ENCODE results near the gene HS3ST3A1.

The HS3ST3A1 gene

DNA sequence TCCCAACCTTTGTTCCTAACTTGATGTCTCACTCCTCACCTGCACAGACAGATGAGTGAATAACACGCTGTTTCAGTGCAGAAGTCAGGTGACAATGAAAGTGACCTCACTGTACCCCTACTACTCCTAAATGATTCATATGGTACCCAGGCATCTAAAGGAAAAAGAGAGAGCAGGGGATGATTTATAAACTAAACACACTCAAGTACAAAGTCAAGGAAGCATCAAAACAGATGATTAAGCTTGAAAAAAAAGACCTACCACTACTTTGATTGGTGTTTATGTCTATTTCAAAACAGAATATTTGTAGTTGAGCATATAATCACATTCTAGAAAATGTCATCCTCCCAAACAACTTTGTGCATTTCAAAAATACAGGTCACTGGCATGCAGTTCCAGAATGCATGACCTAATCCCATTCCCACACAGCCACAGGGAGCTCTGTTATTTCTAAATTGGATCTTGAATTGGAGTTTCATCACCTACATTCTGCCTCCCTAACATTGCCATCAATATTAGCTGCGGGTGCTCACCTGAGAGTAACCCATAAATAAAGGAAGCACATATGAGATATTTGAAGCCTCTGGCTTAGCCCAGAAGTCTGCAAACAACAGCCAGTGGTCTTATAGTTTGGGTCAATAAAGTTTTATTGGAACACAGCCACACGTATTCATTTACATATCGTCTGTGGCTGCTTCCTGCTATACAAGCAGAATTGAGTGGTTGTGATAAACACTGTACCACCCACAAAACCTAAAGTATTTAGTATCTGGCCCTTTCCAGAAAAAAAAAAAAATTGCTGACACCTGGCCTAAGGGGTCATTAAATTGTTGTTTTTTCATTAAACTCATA lies 14.0 kb downstream of the HS3ST3A1 start:
- H3K4me3 ChIP-seq (ENCODE audit: low read length), result no peak overlapping the region
- H3K27me3 ChIP-seq (replicated peaks; ENCODE audit: control insufficient read depth, insufficient read depth, low read length), result no peaks in the 10 kb centered on the region
- peak; percentile 27 for DNase-seq (ENCODE audit: low read depth)
- H3K9ac ChIP-seq (ENCODE audit: low read length), result no peak overlapping the region
- peaks cover 29% of the 10 kb centered on the region for H3K4me1 ChIP-seq (ENCODE audit: control insufficient read depth, insufficient read depth, low read length)
- no peaks in the 10 kb centered on the region for H3K9me3 ChIP-seq (ENCODE audit: control insufficient read depth, low read length)
- no peaks in the 10 kb centered on the region for H3K36me3 ChIP-seq (ENCODE audit: control insufficient read depth, insufficient read depth, low read length, severe bottlenecking)

DNA sequence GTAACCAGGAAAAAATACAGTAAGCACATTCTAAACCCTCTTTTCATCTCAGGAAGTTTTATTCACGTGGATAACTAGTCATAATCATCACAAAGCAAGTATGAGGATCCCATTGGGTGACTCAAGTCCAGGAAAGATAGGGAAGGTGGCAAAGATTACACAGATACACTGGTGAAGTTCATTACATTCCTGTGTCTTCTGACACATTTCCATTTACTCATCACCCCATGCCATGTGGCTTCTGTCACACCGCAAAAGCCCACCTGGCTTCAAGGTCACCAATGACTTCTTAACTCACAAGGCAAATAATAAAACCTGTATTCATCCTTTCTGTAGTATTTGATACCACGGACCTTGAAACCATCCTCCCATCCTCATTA lies 17.0 kb downstream of the HS3ST3A1 start:
- Histone ChIP-seq H3K9me3 (ENCODE audit: control insufficient read depth, low read length) (no peaks in the 10 kb centered on the region), H3K4me3 (ENCODE audit: low read length) (no peak overlapping the region), H3K9ac (ENCODE audit: low read length) (no peak overlapping the region), H3K4me1 (ENCODE audit: control insufficient read depth, insufficient read depth, low read length) (peaks cover 31% of the 10 kb centered on the region), H3K27me3 (replicated peaks; ENCODE audit: control insufficient read depth, insufficient read depth, low read length) (no peaks in the 10 kb centered on the region), H3K36me3 (ENCODE audit: control insufficient read depth, insufficient read depth, low read length, severe bottlenecking) (no peaks in the 10 kb centered on the region)
- DNase-seq (ENCODE audit: low read depth), result no peak

DNA sequence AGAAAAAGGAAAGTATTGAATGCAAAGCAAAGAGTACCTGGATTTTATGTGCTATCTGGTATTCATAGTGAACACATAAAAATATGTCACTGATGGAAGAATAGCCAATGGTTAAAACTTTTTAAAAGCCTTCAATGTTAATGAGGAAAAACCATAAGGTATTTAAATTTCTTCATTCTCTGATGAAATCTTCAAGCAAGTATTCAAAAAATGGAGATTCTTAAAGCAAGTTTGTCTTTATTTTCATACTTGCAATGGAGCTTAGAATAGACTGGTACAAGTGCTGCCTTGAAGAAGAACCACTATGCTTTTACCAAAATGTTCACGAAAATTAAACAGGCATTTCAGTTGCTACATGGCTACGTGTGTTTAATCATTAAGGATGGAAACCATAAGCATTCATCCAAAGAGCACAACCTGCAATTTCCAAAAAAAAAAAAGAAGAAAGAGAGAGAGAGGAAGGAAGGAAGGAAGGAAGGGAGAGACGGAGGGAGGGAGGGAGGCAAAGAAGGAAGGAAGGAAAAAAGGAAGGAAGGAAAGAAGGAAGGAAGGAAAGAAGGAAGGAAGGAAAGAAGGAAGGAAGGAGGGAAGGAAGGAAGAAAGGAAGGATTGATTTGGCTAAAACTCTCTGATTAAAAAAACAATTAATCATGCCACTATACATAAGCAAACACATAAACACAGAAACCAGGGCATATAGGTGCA lies 17.6 kb downstream of the HS3ST3A1 start:
- H3K27me3 ChIP-seq (replicated peaks; ENCODE audit: control insufficient read depth, insufficient read depth, low read length), result no peaks in the 10 kb centered on the region
- H3K9me3 ChIP-seq (ENCODE audit: control insufficient read depth, low read length), result no peaks in the 10 kb centered on the region
- H3K4me1 ChIP-seq (ENCODE audit: control insufficient read depth, insufficient read depth, low read length), result peaks cover 31% of the 10 kb centered on the region
- H3K36me3 ChIP-seq (ENCODE audit: control insufficient read depth, insufficient read depth, low read length, severe bottlenecking), result no peaks in the 10 kb centered on the region
- no peak overlapping the region for H3K4me3 ChIP-seq (ENCODE audit: low read length)
- DNase-seq (ENCODE audit: low read depth), result peak; percentile 58
- no peak overlapping the region for H3K9ac ChIP-seq (ENCODE audit: low read length)

DNA sequence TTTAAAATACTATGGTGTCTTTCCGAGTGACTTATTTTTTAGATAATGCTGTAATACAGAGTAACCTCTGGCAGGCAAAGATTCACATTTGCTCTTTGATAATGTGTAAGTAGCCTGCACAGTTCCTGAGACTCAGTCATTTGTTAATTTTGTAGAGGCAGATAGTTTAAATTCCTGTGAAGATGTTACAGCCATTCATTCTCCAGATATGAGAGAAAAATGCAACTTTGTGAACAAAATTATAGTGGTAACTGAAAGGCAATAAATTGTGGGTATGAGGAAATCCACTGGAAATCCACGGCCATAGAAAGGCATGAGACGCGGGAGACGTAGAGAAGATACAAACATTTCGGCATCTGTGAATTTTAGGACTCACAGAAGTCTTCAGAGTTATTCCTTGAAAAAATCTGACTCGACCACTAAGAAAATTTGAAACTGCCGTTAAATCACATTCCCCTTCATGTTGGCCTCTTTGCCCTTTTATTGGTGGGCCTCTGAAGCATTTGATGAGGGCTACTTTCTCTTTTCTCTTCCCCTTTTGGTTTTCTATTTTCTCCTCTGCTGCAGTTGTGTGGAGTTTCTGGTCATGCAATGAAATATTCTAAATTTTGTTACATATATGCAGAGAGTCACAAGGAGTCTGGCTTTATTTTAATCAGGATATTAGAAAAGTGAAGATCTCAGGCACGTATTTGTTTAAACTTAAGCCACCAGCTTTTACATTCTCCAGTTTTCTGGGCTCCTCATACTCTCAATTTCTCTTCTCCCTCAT lies 18.8 kb downstream of the HS3ST3A1 start:
- no peak for DNase-seq (ENCODE audit: low read depth)
- H3K9me3 ChIP-seq (ENCODE audit: control insufficient read depth, low read length), result no peaks in the 10 kb centered on the region
- no peaks in the 10 kb centered on the region for H3K36me3 ChIP-seq (ENCODE audit: control insufficient read depth, insufficient read depth, low read length, severe bottlenecking)
- peaks cover 31% of the 10 kb centered on the region for H3K4me1 ChIP-seq (ENCODE audit: control insufficient read depth, insufficient read depth, low read length)
- no peaks in the 10 kb centered on the region for H3K27me3 ChIP-seq (replicated peaks; ENCODE audit: control insufficient read depth, insufficient read depth, low read length)
- H3K9ac ChIP-seq (ENCODE audit: low read length), result no peak overlapping the region
- H3K4me3 ChIP-seq (ENCODE audit: low read length), result no peak overlapping the region

DNA sequence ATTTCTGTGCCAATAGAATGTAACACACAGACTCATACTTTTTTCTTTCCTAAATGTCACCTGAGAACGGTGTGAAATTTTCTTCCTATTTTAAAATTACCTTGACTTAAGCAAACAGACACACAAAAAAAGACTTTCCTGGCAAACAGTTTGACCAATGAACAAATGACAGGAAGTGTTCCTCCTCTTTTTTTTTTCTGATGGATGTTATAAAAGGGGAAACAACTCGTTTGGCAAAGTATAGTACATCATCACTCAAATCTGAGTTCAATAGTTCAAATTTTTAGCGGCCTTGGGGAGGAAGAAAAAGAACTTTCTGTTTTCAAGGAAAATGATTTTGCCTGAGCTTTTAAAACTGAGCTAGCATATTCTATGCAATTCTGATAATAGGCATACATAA lies 19.8 kb downstream of the HS3ST3A1 start:
- peak overlapping the region; percentile 40 for H3K4me3 ChIP-seq (ENCODE audit: low read length)

DNA sequence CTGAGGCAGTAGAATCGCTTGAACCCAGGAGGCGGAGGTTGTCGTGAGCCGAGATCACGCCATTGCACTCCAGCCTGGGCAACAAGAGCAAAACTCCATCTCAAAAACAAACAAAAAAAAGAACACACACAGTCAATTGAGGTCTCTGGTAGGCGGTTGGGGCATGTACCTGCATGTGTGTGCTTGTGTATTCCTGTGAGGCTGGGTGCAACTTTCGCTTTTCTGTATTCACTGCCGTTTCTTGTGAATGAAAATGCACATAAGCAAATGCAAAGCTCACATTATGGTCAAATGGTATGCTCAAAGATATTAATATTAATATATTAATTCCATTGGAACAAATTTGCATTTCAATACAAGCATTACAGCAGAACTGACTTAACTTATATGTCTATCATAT lies 20.9 kb downstream of the HS3ST3A1 start:
- H3K9ac ChIP-seq (ENCODE audit: low read length), result no peak overlapping the region
- no peaks in the 10 kb centered on the region for H3K36me3 ChIP-seq (ENCODE audit: control insufficient read depth, insufficient read depth, low read length, severe bottlenecking)

More for the DNA sequence above, 19.8 kb downstream of the HS3ST3A1 start:
- H3K9ac ChIP-seq (ENCODE audit: low read length), result peak overlapping the region; percentile 21
- no peaks in the 10 kb centered on the region for H3K27me3 ChIP-seq (replicated peaks; ENCODE audit: control insufficient read depth, insufficient read depth, low read length)
- H3K4me1 ChIP-seq (ENCODE audit: control insufficient read depth, insufficient read depth, low read length), result peaks cover 28% of the 10 kb centered on the region
- H3K9me3 ChIP-seq (ENCODE audit: control insufficient read depth, low read length), result no peaks in the 10 kb centered on the region
- no peaks in the 10 kb centered on the region for H3K36me3 ChIP-seq (ENCODE audit: control insufficient read depth, insufficient read depth, low read length, severe bottlenecking)
- no peak for DNase-seq (ENCODE audit: low read depth)

DNA sequence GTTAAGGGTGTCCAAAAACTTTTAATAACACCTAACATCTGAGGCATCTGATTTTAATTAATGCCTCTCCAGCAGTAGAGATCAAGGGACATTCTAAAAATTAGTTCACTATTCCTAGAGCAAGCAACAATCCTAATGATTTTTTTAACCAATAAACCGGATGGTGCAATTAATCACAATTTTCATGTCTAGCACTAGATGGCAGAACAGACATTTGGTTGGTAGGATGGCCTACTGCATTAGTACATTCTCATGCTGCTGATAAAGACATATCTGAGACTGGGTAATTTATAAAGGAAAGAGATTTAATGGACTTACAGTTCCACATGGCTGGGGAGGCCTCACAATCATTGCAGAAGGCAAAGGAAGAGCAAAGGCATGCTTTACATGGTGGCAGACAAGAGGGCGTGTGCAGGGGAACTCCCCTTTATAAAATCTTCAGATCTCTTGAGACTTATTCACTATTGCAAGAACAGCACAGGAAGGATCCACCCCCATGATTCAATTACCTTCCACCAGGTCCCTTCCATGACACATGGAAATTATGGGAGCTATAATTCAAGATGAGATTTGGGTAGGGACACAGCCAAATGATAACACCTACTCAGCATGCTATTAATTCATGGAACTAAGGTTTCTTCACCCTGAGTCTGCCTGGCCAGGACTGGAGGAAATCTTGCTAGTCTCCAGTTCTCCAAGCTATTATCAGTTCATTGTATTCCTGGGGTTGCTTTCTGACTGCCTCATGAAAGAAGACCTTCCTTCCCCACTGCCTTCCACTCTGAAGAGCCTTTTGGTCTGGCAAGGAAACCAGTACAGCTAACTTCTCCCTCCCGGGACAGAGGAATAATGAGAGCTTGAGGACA lies 24.8 kb downstream of the HS3ST3A1 start:
- no peaks in the 10 kb centered on the region for H3K36me3 ChIP-seq (ENCODE audit: control insufficient read depth, insufficient read depth, low read length, severe bottlenecking)
- DNase-seq (ENCODE audit: low read depth), result no peak

More for the DNA sequence above, 20.9 kb downstream of the HS3ST3A1 start:
- H3K4me3 ChIP-seq (ENCODE audit: low read length), result no peak overlapping the region
- H3K9me3 ChIP-seq (ENCODE audit: control insufficient read depth, low read length), result no peaks in the 10 kb centered on the region
- peaks cover 28% of the 10 kb centered on the region for H3K4me1 ChIP-seq (ENCODE audit: control insufficient read depth, insufficient read depth, low read length)
- no peak for DNase-seq (ENCODE audit: low read depth)
- no peaks in the 10 kb centered on the region for H3K27me3 ChIP-seq (replicated peaks; ENCODE audit: control insufficient read depth, insufficient read depth, low read length)

DNA sequence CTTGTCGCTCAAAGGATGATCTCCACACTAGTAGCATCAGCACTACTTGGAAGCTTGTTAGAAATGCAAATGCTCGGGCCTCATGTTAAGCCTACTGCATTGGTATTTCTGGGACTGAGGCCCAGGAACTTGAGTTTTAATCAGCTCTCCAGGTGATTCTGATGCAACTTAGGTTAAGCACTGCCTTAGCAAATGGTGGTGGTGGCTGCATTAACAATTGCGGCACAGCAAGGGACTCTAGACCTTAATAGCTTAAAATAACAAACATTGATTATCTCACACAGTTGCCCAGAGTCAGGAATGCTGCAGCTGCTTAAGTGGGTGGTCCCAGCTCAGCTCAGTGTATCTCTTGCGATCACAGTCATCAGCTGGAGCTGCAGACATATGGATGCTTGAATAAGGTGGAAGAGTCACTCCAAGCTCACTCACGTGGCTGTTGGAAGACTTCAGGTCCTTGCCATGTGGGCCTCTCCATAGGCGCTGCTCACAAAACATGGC lies 25.8 kb downstream of the HS3ST3A1 start:
- H3K9me3 ChIP-seq (ENCODE audit: control insufficient read depth, low read length), result no peaks in the 10 kb centered on the region
- H3K9ac ChIP-seq (ENCODE audit: low read length), result no peak overlapping the region
- H3K4me3 ChIP-seq (ENCODE audit: low read length), result no peak overlapping the region
- no peaks in the 10 kb centered on the region for H3K27me3 ChIP-seq (replicated peaks; ENCODE audit: control insufficient read depth, insufficient read depth, low read length)
- no peaks in the 10 kb centered on the region for H3K36me3 ChIP-seq (ENCODE audit: control insufficient read depth, insufficient read depth, low read length, severe bottlenecking)
- DNase-seq (ENCODE audit: low read depth), result no peak
- H3K4me1 ChIP-seq (ENCODE audit: control insufficient read depth, insufficient read depth, low read length), result peaks cover 16% of the 10 kb centered on the region

More for the DNA sequence above, 24.8 kb downstream of the HS3ST3A1 start:
- no peak overlapping the region for H3K4me3 ChIP-seq (ENCODE audit: low read length)
- H3K9me3 ChIP-seq (ENCODE audit: control insufficient read depth, low read length), result no peaks in the 10 kb centered on the region
- peaks cover 20% of the 10 kb centered on the region for H3K4me1 ChIP-seq (ENCODE audit: control insufficient read depth, insufficient read depth, low read length)
- no peak overlapping the region for H3K9ac ChIP-seq (ENCODE audit: low read length)
- H3K27me3 ChIP-seq (replicated peaks; ENCODE audit: control insufficient read depth, insufficient read depth, low read length), result no peaks in the 10 kb centered on the region

DNA sequence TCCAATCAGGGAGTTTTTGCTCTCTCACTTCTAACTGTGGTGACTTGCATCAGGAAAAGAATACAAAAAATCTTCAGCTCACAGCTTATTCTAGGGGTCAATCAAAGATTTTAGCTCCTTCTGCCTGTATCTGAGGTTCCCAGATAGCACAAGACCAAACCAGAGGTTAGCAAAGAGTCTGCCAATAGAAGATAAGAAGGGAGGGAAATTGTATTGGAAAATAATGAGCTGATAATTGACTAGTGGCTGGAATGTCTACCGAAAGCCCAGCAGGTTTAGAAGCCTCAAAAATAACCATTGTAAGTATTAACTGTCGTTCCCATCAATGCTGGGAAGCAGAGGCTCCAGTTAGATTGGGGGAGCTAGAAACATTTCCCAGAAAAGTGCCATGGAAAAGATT lies 26.3 kb downstream of the HS3ST3A1 start:
- no peak for DNase-seq (ENCODE audit: low read depth)
- no peak overlapping the region for H3K4me3 ChIP-seq (ENCODE audit: low read length)
- H3K4me1 ChIP-seq (ENCODE audit: control insufficient read depth, insufficient read depth, low read length), result peaks cover 16% of the 10 kb centered on the region
- H3K9me3 ChIP-seq (ENCODE audit: control insufficient read depth, low read length), result no peaks in the 10 kb centered on the region
- no peak overlapping the region for H3K9ac ChIP-seq (ENCODE audit: low read length)
- H3K27me3 ChIP-seq (replicated peaks; ENCODE audit: control insufficient read depth, insufficient read depth, low read length), result no peaks in the 10 kb centered on the region
- no peaks in the 10 kb centered on the region for H3K36me3 ChIP-seq (ENCODE audit: control insufficient read depth, insufficient read depth, low read length, severe bottlenecking)

DNA sequence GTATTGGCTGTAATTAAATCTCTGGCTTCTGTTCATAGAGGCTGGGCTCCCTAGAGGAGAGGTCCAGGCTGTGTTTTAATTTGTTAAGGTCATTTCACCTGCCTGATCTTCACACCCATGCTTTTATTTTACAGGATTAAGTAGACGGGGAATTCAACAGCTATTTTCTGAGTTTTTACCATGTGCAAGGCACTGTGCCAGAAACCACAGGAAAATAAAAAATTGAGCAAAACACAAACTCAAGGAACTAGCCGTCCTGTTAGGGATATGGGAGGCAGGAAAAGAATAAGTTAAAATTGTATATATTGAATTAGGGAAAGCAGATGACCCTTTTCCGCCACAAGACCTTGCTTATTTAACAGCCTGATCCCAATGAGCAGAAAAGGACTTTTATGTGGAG lies 29.1 kb downstream of the HS3ST3A1 start:
- no peak overlapping the region for H3K9ac ChIP-seq (ENCODE audit: low read length)
- H3K9me3 ChIP-seq (ENCODE audit: control insufficient read depth, low read length), result no peaks in the 10 kb centered on the region
- DNase-seq (ENCODE audit: low read depth), result no peak
- peaks cover 20% of the 10 kb centered on the region for H3K4me1 ChIP-seq (ENCODE audit: control insufficient read depth, insufficient read depth, low read length)
- H3K4me3 ChIP-seq (ENCODE audit: low read length), result no peak overlapping the region
- H3K27me3 ChIP-seq (replicated peaks; ENCODE audit: control insufficient read depth, insufficient read depth, low read length), result no peaks in the 10 kb centered on the region
- H3K36me3 ChIP-seq (ENCODE audit: control insufficient read depth, insufficient read depth, low read length, severe bottlenecking), result no peaks in the 10 kb centered on the region

Data from adipocyte (in vitro differentiated cells).